BE2C (cell line): Measurements from ENCODE around the gene IL3.

Source experiments
- DNase-seq: peaks from one replicate; pipeline ENCODE4 v3.0.0-alpha.2; 2020
- H3K27me3 ChIP-seq: fragments of 250-450 bp; sonication (Bioruptor Pico); 2 replicates; pipeline ENCODE4 v1.5.1; 2020; ENCODE audit warnings: mild to moderate bottlenecking
- H3K36me3 ChIP-seq: fragments of 250-450 bp; sonication (Bioruptor Pico); 2 replicates; pipeline ENCODE4 v1.5.1; 2020; ENCODE audit warnings: mild to moderate bottlenecking
- H3K4me1 ChIP-seq: fragments of 250-450 bp; sonication (Bioruptor Pico); 2 replicates; pipeline ENCODE4 v1.5.1; 2020
- H3K4me3 ChIP-seq: 2 replicates; pipeline ENCODE4 v1.5.1; 2011; ENCODE audit warnings: low read depth, low read length
- H3K9me3 ChIP-seq: fragments of 250-450 bp; sonication (Bioruptor Pico); 2 replicates; pipeline ENCODE4 v1.5.1; 2020
- CTCF ChIP-seq: IDR thresholded peaks from 2 replicates; pipeline ENCODE4 v1.5.1; 2012; ENCODE audit warnings: mild to moderate bottlenecking, low read depth, low read length

The IL3 gene

GRCh38 chr5:132096904-132097303, 36.4 kb downstream of the IL3 start:
- H3K4me1 ChIP-seq: no peaks in the 10 kb centered on the region; the same call in 1 of the 2 replicates
- DNase-seq: no peak
- H3K9me3 ChIP-seq: no peaks in the 10 kb centered on the region
- no peaks in the 10 kb centered on the region for H3K27me3 ChIP-seq
- no peak overlapping the region for H3K4me3 ChIP-seq
- H3K36me3 ChIP-seq: no peaks in the 10 kb centered on the region
- no peak for TF ChIP-seq CTCF

- H3K4me1 ChIP-seq: peaks cover 9% of the 10 kb centered on the region
- no peaks in the 10 kb centered on the region for H3K36me3 ChIP-seq
- DNase-seq: no peak
- no peak overlapping the region for H3K4me3 ChIP-seq
- H3K27me3 ChIP-seq: no peaks in the 10 kb centered on the region
- TF ChIP-seq CTCF: no peak
- H3K9me3 ChIP-seq: no peaks in the 10 kb centered on the region
Observed at GRCh38 chr5:132098151-132098594, 37.7 kb downstream of the IL3 start.

GRCh38 chr5:132098621-132099020, 38.2 kb downstream of the IL3 start:
- H3K9me3 ChIP-seq: no peaks in the 10 kb centered on the region
- no peak for TF ChIP-seq CTCF
- DNase-seq: no peak
- H3K27me3 ChIP-seq: no peaks in the 10 kb centered on the region
- H3K36me3 ChIP-seq: no peaks in the 10 kb centered on the region
- no peak overlapping the region for H3K4me3 ChIP-seq
- H3K4me1 ChIP-seq: peaks cover 14% of the 10 kb centered on the region

- DNase-seq: no peak
- Histone ChIP-seq H3K27me3 (no peaks in the 10 kb centered on the region), H3K4me1 (peaks cover 18% of the 10 kb centered on the region), H3K4me3 (no peak overlapping the region), H3K36me3 (no peaks in the 10 kb centered on the region), H3K9me3 (no peaks in the 10 kb centered on the region)
- TF ChIP-seq CTCF: no peak
Observed at GRCh38 chr5:132099076-132099748, 38.8 kb downstream of the IL3 start.

GRCh38 chr5:132099905-132100304, 39.5 kb downstream of the IL3 start:
- DNase-seq: no peak
- TF ChIP-seq CTCF: no peak
- Histone ChIP-seq H3K36me3 (no peaks in the 10 kb centered on the region), H3K9me3 (no peaks in the 10 kb centered on the region), H3K4me1 (peaks cover 23% of the 10 kb centered on the region), H3K4me3 (no peak overlapping the region), H3K27me3 (no peaks in the 10 kb centered on the region)

GRCh38 chr5:132100672-132101261, 40.3 kb downstream of the IL3 start:
- Histone ChIP-seq H3K4me3 (no peak overlapping the region), H3K27me3 (no peaks in the 10 kb centered on the region), H3K4me1 (peaks cover 29% of the 10 kb centered on the region), H3K36me3 (no peaks in the 10 kb centered on the region), H3K9me3 (no peaks in the 10 kb centered on the region)
- DNase-seq: no peak
- TF ChIP-seq CTCF: no peak
